HG03457 (cell line): ENCODE measurements around the gene LRP5.

Experiments used
- ATAC-seq: cut with Tn5 transposase; IDR thresholded peaks from one replicate; pipeline ENCODE4 v1.9.1; 2021; ENCODE audit warnings: moderate number of reproducible peaks; ENCODE audit not compliant: unreplicated experiment

Gene LRP5

GRCh38 chr11:68497761-68498160 is 185.4 kb downstream of the LRP5 start:
- no peak for ATAC-seq

GRCh38 chr11:68498321-68498720 is 185.9 kb downstream of the LRP5 start:
- no peak for ATAC-seq
